ENCODE data around the gene UVSSA.
"Not testable (repeated sequence)": the region's sequence is repeated elsewhere in the genome, so short reads cannot be mapped to it uniquely, and the experiment has no call there.

The UVSSA gene

GRCh38 chr4:1417522-1418390 is 70.7 kb downstream of the UVSSA start:
- in situ Hi-C loops (cut with MboI; ENCODE audit: low sequenced_read_pairs): no loop called here

- in situ Hi-C loops (cut with MboI; ENCODE audit: low sequenced_read_pairs): no loop called here
Observed at GRCh38 chr4:1418494-1419285, 71.7 kb downstream of the UVSSA start.

GRCh38 chr4:1419708-1420107 is 72.7 kb downstream of the UVSSA start:
- in situ Hi-C loops (cut with MboI; ENCODE audit: low sequenced_read_pairs): no loop called here

- in situ Hi-C loops (cut with MboI; ENCODE audit: low sequenced_read_pairs): no loop called here
Observed at GRCh38 chr4:1421657-1422056, 74.6 kb downstream of the UVSSA start.

GRCh38 chr4:1427010-1427409 is 80.0 kb downstream of the UVSSA start:
- in situ Hi-C loops (cut with MboI; ENCODE audit: low sequenced_read_pairs): no loop called here

- in situ Hi-C loops (cut with MboI; ENCODE audit: low sequenced_read_pairs): not testable (repeated sequence)
Observed at GRCh38 chr4:1443688-1444172, 96.7 kb downstream of the UVSSA start.

All from hTERT RPE-1 (cell line).